Fibroblast of the aortic adventitia (primary cell): ENCODE data around the gene ERCC3. TPM values are rescaled to one million over a fixed set of nuclear protein-coding genes. Genes with fewer than 3 reads are reported as not detected.
A peak's percentile ranks its signal among the peaks of the same experiment; 100 is the strongest.

Source experiments
- DNase-seq: peaks from one replicate; pipeline ENCODE4 v3.0.0-alpha.2; 2010; ENCODE audit warnings: low read depth
- H3K4me3 ChIP-seq: 2 replicates; pipeline ENCODE4 v1.5.1; 2011; ENCODE audit warnings: low read depth, mild to moderate bottlenecking, control low read depth, low read length, moderate library complexity
- CTCF ChIP-seq: IDR thresholded peaks from 2 replicates; pipeline ENCODE4 v1.5.1; 2011; ENCODE audit warnings: mild to moderate bottlenecking, low read length, control low read depth, inconsistent platforms; ENCODE audit not compliant: insufficient read depth
- total RNA-seq: library from RNA; depleted of rRNA; stranded (reverse); fragments of >200 nt; gene quantifications from 2 replicates; pipeline ENCODE4 v1.2.3, GENCODE V29; 2012; ENCODE audit warnings: low replicate concordance

Gene ERCC3
- total RNA-seq, 1 donor, result 35.4 TPM

- no peak for TF ChIP-seq CTCF
- no peak overlapping the region for H3K4me3 ChIP-seq
- DNase-seq, result no peak
Observed at GRCh38 chr2:127310980-127311379, 17.0 kb upstream of the ERCC3 start.

- no peak for TF ChIP-seq CTCF
- H3K4me3 ChIP-seq, result no peak overlapping the region
- no peak for DNase-seq
Observed at GRCh38 chr2:127309468-127309867, 15.5 kb upstream of the ERCC3 start.

- TF ChIP-seq CTCF, result no peak
- DNase-seq, result no peak
- no peak overlapping the region for H3K4me3 ChIP-seq
Observed at GRCh38 chr2:127308586-127309138, 14.7 kb upstream of the ERCC3 start.

GRCh38 chr2:127305990-127306585 is 12.1 kb upstream of the ERCC3 start:
- H3K4me3 ChIP-seq, result no peak overlapping the region
- no peak for TF ChIP-seq CTCF
- peak; percentile 10 for DNase-seq

- TF ChIP-seq CTCF, result no peak
- DNase-seq, result no peak
- H3K4me3 ChIP-seq, result no peak overlapping the region
Observed at GRCh38 chr2:127302168-127302567, 8.2 kb upstream of the ERCC3 start.

GRCh38 chr2:127293386-127293747 is 577 bp downstream of the ERCC3 start:
- DNase-seq, result no peak
- TF ChIP-seq CTCF, result no peak
- H3K4me3 ChIP-seq, result peak overlapping the region; percentile 96

- H3K4me3 ChIP-seq, result no peak overlapping the region
- DNase-seq, result no peak
Observed at GRCh38 chr2:127288274-127288673, 5.7 kb downstream of the ERCC3 start.

More at GRCh38 chr2:127288274-127288673, 5.7 kb downstream of the ERCC3 start:
- no peak for TF ChIP-seq CTCF
